GM21529 (cell line): ENCODE data around the gene OPN1MW2.
"Not testable (repeated sequence)": the region's sequence is repeated elsewhere in the genome, so short reads cannot be mapped to it uniquely, and the experiment has no call there.

Experiments used
- ATAC-seq: cut with Tn5 transposase; IDR thresholded peaks from one replicate; pipeline ENCODE4 v1.9.1; 2021; ENCODE audit not compliant: unreplicated experiment

OPN1MW2 gene

GRCh38 chrX:154263072-154263471 lies 43.5 kb downstream of the OPN1MW2 start:
- not testable (repeated sequence) for ATAC-seq

- not testable (repeated sequence) for ATAC-seq
Measured at GRCh38 chrX:154269245-154269644, 49.7 kb downstream of the OPN1MW2 start.
